BLaER1 (cell line): Measurements from ENCODE around the gene CRTC1.

Experiments used
- H3K27ac ChIP-seq: shearing (Covaris generic); formaldehyde crosslinking; 2 replicates; pipeline ENCODE4 v1.8.1; 2022
- H3K27me3 ChIP-seq: shearing (Covaris generic); formaldehyde crosslinking; 2 replicates; pipeline ENCODE4 v1.8.1; 2022
- H3K36me3 ChIP-seq: shearing (Covaris generic); formaldehyde crosslinking; 2 replicates; pipeline ENCODE4 v1.8.1; 2022
- H3K4me1 ChIP-seq: shearing (Covaris generic); formaldehyde crosslinking; 2 replicates; pipeline ENCODE4 v1.8.1; 2022
- H3K4me2 ChIP-seq: shearing (Covaris generic); formaldehyde crosslinking; 2 replicates; pipeline ENCODE4 v1.8.1; 2022
- H3K4me3 ChIP-seq: shearing (Covaris generic); formaldehyde crosslinking; 2 replicates; pipeline ENCODE4 v1.8.1; 2022
- H3K9ac ChIP-seq: shearing (Covaris generic); formaldehyde crosslinking; 2 replicates; pipeline ENCODE4 v1.8.1; 2022
- H3K9me3 ChIP-seq: shearing (Covaris generic); formaldehyde crosslinking; 2 replicates; pipeline ENCODE4 v1.8.1; 2022
- H4K20me1 ChIP-seq: shearing (Covaris generic); formaldehyde crosslinking; 2 replicates; pipeline ENCODE4 v1.8.1; 2022
- Cebpa-rat ChIP-seq: shearing (Covaris generic); IDR thresholded peaks from 2 replicates; pipeline ENCODE4 v1.8.1; 2022

CRTC1 gene

GRCh38 chr19:18761531-18762110 is 78.1 kb downstream of the CRTC1 start:
- peak overlapping the region; percentile 92 for H3K4me2 ChIP-seq
- peaks cover 9% of the 10 kb centered on the region for H3K36me3 ChIP-seq

GRCh38 chr19:18762125-18763023 is 78.9 kb downstream of the CRTC1 start:
- Histone ChIP-seq H3K4me1 (peaks cover 90% of the 10 kb centered on the region), H4K20me1 (peaks cover 17% of the 10 kb centered on the region; the same call in 1 of the 2 replicates), H3K27ac (peak overlapping the region; percentile 92), H3K36me3 (peaks cover 1% of the 10 kb centered on the region), H3K4me3 (no peak overlapping the region), H3K4me2 (peak overlapping the region; percentile 92), H3K9ac (peak overlapping the region; percentile 60), H3K27me3 (no peaks in the 10 kb centered on the region), H3K9me3 (no peaks in the 10 kb centered on the region)
- no peak for TF ChIP-seq Cebpa-rat

More at GRCh38 chr19:18761531-18762110, 78.1 kb downstream of the CRTC1 start:
- Histone ChIP-seq H3K4me3 (no peak overlapping the region), H3K9me3 (no peaks in the 10 kb centered on the region), H4K20me1 (peaks cover 17% of the 10 kb centered on the region; the same call in 1 of the 2 replicates), H3K27me3 (no peaks in the 10 kb centered on the region), H3K9ac (peak overlapping the region; percentile 60), H3K27ac (peak overlapping the region; percentile 92), H3K4me1 (peaks cover 93% of the 10 kb centered on the region)
- TF ChIP-seq Cebpa-rat, result no peak

DNA sequence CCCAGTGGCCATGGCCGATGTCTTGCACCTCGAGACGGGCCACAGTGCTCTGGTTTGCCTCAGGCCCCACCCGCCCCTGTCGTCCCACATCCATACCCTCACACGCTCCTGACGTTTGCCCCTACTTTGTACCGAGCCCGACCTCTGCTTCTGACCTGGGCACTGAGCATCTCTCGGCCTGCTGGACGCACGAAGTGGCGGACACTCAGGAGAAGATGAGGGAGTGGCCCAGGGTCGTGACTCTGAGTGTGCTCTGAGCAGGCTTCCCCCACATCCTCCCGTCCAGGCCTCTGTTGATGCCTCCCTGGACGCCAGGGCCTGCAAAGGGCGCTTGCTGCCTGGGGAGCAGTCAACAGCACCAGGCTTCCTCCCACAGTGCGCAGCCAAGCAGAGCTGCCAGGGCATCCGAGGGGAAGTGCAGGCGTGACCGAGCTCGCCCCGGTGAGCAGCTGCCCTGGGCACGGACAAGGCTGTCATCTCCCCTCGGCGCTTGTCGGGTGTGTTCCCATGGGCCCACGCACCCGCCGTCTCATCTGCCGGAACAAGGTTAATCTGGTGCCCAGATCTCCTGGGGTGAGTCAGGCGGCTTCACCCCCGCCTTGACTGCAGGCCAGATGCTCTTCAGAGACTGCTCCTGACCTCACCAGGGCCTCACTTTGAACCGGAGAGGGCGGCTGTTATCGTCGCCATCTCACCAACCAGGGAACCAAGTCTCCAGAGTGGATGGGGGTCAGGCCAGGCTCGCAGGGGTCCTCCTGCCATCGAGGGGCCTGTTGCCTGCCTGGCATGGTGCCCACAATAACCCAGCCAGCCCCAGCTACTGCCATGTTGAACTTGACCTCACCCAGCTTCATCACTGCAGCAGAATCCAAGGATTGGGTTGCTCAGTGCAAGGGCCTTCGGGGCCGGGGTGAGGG is 80.5 kb downstream of the CRTC1 start:
- no peaks in the 10 kb centered on the region for H3K9me3 ChIP-seq
- peaks cover 3% of the 10 kb centered on the region; the same call in 1 of the 2 replicates for H3K36me3 ChIP-seq
- peaks cover 90% of the 10 kb centered on the region for H3K4me1 ChIP-seq
- H3K27ac ChIP-seq, result peak overlapping the region; percentile 92
- H3K4me3 ChIP-seq, result peak overlapping the region; percentile 43
- H3K9ac ChIP-seq, result peak overlapping the region; percentile 75
- H3K27me3 ChIP-seq, result no peaks in the 10 kb centered on the region
- H4K20me1 ChIP-seq, result peaks cover 17% of the 10 kb centered on the region; the same call in 1 of the 2 replicates
- H3K4me2 ChIP-seq, result peak overlapping the region; percentile 92
- TF ChIP-seq Cebpa-rat, result no peak

DNA sequence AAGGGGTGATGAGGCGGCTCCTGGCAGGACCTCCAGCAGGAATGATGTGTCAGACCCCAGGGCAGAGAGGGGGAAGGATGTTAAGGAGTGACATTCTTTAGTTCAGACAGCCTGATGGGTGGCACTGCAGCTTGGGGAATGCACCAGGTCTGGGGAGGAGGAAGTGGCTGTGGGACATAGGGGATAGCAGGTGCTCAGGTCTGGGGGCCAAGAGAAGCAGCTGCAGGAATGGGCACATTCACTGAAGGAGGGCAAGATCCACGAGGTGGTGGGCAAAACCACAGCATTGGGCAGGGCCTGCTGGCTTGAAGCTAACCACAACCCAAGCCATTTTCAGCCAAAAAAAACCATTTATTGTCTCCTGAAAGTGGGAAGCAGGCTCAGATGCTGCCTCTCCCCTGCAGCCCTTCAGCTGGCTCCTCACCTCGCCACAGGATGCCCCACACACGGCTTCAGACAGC is 81.1 kb downstream of the CRTC1 start:
- Histone ChIP-seq H3K9ac (peak overlapping the region; percentile 75), H3K36me3 (peaks cover 10% of the 10 kb centered on the region; the same call in 1 of the 2 replicates), H4K20me1 (peaks cover 17% of the 10 kb centered on the region; the same call in 1 of the 2 replicates), H3K27me3 (no peaks in the 10 kb centered on the region), H3K27ac (peak overlapping the region; percentile 92), H3K4me2 (peak overlapping the region; percentile 92), H3K4me3 (peak overlapping the region; percentile 43), H3K4me1 (peaks cover 84% of the 10 kb centered on the region), H3K9me3 (no peaks in the 10 kb centered on the region)
- TF ChIP-seq Cebpa-rat, result no peak

- peak overlapping the region; percentile 92 for H3K4me2 ChIP-seq
- peaks cover 80% of the 10 kb centered on the region for H3K4me1 ChIP-seq
- H4K20me1 ChIP-seq, result peaks cover 19% of the 10 kb centered on the region; the same call in 1 of the 2 replicates
- H3K27ac ChIP-seq, result peak overlapping the region; percentile 92
- H3K4me3 ChIP-seq, result peak overlapping the region; percentile 43
- H3K27me3 ChIP-seq, result no peaks in the 10 kb centered on the region
- peak overlapping the region; percentile 75 for H3K9ac ChIP-seq
- no peaks in the 10 kb centered on the region for H3K9me3 ChIP-seq
- peaks cover 10% of the 10 kb centered on the region; the same call in 1 of the 2 replicates for H3K36me3 ChIP-seq
- no peak for TF ChIP-seq Cebpa-rat
Observed at GRCh38 chr19:18765224-18765623, 81.7 kb downstream of the CRTC1 start.

- Histone ChIP-seq H3K9ac (no peak overlapping the region), H4K20me1 (peaks cover 36% of the 10 kb centered on the region), H3K9me3 (no peaks in the 10 kb centered on the region), H3K4me2 (peak overlapping the region; percentile 33), H3K36me3 (peaks cover 10% of the 10 kb centered on the region; the same call in 1 of the 2 replicates), H3K27me3 (no peaks in the 10 kb centered on the region), H3K27ac (no peak overlapping the region), H3K4me3 (no peak overlapping the region), H3K4me1 (peaks cover 63% of the 10 kb centered on the region)
- TF ChIP-seq Cebpa-rat, result no peak
Observed at GRCh38 chr19:18768046-18768771, 84.7 kb downstream of the CRTC1 start.

DNA sequence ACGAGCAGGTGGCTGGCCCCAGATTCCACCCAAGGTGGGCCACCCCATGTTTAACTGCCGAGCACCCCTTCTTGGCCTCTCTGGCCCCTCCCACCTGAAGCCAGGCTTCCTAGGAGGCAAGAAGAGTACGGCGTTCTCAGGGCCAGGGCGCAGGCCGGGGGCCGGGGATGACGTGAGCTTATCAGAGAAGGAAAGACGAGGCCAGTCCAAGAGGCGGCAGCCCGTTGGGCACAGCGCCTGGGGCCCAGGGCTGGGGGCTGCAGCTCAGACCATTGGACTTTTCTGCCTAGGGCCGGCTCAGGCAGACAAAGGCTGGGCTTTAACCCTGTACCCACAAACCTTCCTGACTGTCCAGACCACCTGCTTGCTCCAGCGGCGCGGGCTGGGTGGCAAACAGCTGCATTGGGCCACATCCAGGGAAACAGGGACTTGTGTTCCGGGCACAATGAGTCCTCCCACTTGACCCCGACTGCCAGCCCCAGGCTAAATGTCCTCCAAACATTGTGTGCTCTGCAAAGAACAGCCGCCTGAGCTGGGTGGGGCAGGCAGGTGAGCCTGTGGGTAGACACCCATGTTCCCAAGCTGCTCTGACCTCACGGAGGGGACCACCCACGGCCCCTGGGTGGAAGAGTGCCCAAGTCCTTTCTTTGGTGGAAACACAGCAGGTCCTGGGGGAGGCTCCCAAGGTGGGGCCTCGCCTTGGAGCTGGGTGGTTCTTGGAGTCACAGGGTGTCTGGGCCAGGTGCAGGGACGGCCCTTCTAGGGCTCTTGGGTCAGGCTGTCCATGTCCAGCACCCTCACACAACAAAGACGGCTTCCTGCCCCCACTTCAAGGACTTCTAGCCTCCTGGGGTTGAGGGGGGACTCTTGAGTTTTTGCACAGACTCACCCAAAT is 85.8 kb downstream of the CRTC1 start:
- H3K9me3 ChIP-seq, result no peaks in the 10 kb centered on the region
- H3K36me3 ChIP-seq, result peaks cover 10% of the 10 kb centered on the region; the same call in 1 of the 2 replicates
- H3K9ac ChIP-seq, result no peak overlapping the region
- no peak overlapping the region for H3K4me3 ChIP-seq
- H3K27ac ChIP-seq, result no peak overlapping the region
- peaks cover 41% of the 10 kb centered on the region for H4K20me1 ChIP-seq
- no peak for TF ChIP-seq Cebpa-rat
- peak overlapping the region; percentile 25; the same call in 1 of the 2 replicates for H3K4me2 ChIP-seq
- peaks cover 53% of the 10 kb centered on the region for H3K4me1 ChIP-seq
- H3K27me3 ChIP-seq, result no peaks in the 10 kb centered on the region

DNA sequence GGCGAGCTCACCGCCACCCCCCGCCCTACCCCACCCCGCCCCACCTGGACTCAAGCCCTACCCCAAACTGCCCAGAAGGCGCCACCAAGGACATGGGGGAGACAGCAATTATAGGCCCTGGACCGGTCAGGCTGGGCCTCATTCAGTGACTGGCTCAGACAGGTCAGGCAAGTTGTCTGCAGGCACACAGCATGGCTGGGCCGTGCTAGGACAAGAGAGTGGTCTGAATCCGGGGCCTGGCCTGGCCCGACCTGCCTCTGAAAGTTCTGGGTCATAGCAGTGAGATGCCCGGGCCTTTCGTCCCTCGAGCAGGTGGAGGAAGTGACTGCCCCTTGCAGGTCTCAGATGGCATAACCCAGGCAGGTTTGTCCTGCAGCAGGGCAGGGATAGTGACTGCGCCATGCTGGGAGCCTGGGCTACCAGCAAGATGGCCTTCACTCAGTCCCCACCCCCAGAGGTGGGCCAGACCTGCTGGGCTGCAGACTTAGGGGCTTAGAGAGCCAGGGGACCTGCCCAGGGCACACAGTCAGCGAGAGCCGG is 86.6 kb downstream of the CRTC1 start:
- H3K36me3 ChIP-seq, result peaks cover 10% of the 10 kb centered on the region; the same call in 1 of the 2 replicates
- peaks cover 41% of the 10 kb centered on the region for H4K20me1 ChIP-seq
- TF ChIP-seq Cebpa-rat, result no peak
- no peak overlapping the region for H3K27ac ChIP-seq
- H3K27me3 ChIP-seq, result no peaks in the 10 kb centered on the region
- no peak overlapping the region for H3K9ac ChIP-seq
- H3K4me2 ChIP-seq, result no peak overlapping the region
- H3K9me3 ChIP-seq, result no peaks in the 10 kb centered on the region
- H3K4me1 ChIP-seq, result peaks cover 45% of the 10 kb centered on the region
- no peak overlapping the region for H3K4me3 ChIP-seq
